PFSK-1 (cell line): Measurements from ENCODE around the gene RASGRF1.

Experiments
- FOXP2 ChIP-seq: optimal IDR thresholded peaks from 2 replicates; pipeline ENCODE3; 2011; ENCODE audit warnings: borderline replicate concordance, control low read depth, inconsistent platforms; ENCODE audit not compliant: insufficient read depth; ENCODE audit errors: extremely low read length, extremely low read depth
- POLR2AphosphoS5 ChIP-seq: IDR thresholded peaks from 2 replicates; pipeline ENCODE4 v1.6.1; 2012; ENCODE audit warnings: low read depth, mild to moderate bottlenecking, control low read depth, low read length, moderate library complexity
- REST ChIP-seq, 2 experiments: IDR thresholded peaks; 2 replicates each; pipeline versions ENCODE4 v1.6.1 to v1.8.0; 2011 to 2012; ENCODE audit warnings: low read depth in 2 of 2, low read length in 2 of 2, control low read depth in 1 of 2, inconsistent platforms in 1 of 2, mild to moderate bottlenecking in 1 of 2, moderate library complexity in 1 of 2; ENCODE audit not compliant: insufficient read depth in 1 of 2
- SIN3A ChIP-seq: IDR thresholded peaks from 2 replicates; pipeline ENCODE4 v1.6.1; 2012; ENCODE audit warnings: mild to moderate bottlenecking, low read length, moderate library complexity, borderline replicate concordance; ENCODE audit not compliant: insufficient read depth
- TAF1 ChIP-seq: IDR thresholded peaks from 2 replicates; pipeline ENCODE4 v1.6.1; 2012; ENCODE audit warnings: low read length, control low read depth, borderline replicate concordance; ENCODE audit not compliant: insufficient read depth

RASGRF1 gene

GRCh38 chr15:78938658-78939488, 151.7 kb downstream of the RASGRF1 start:
- TF ChIP-seq FOXP2, result no peak
- TF ChIP-seq SIN3A, result no peak
- TF ChIP-seq TAF1, result no peak
- no peak for TF ChIP-seq POLR2AphosphoS5
- no peak for TF ChIP-seq REST (IDR thresholded peaks at IDR 0.05; ENCODE audit: insufficient read depth in 1 of 2, low read depth in 2 of 2, low read length in 2 of 2)

GRCh38 chr15:78937132-78937739, 153.3 kb downstream of the RASGRF1 start:
- no peak for TF ChIP-seq TAF1
- no peak for TF ChIP-seq POLR2AphosphoS5

GRCh38 chr15:78934655-78935023, 155.9 kb downstream of the RASGRF1 start:
- TF ChIP-seq REST (IDR thresholded peaks at IDR 0.05; ENCODE audit: insufficient read depth in 1 of 2, low read depth in 2 of 2, low read length in 2 of 2) (no peak), POLR2AphosphoS5 (no peak), SIN3A (no peak), TAF1 (no peak), FOXP2 (no peak)

- no peak for TF ChIP-seq POLR2AphosphoS5
These were observed 156.5 kb downstream of the RASGRF1 start for GRCh38 chr15:78933823-78934654.

GRCh38 chr15:78933187-78933822, 157.3 kb downstream of the RASGRF1 start:
- no peak for TF ChIP-seq SIN3A
- no peak for TF ChIP-seq TAF1
- TF ChIP-seq FOXP2, result no peak
- TF ChIP-seq POLR2AphosphoS5, result no peak
- no peak for TF ChIP-seq REST (IDR thresholded peaks at IDR 0.05; ENCODE audit: insufficient read depth in 1 of 2, low read depth in 2 of 2, low read length in 2 of 2)
